Stimulated activated CD4-positive, alpha-beta T cell treated with anti-CD3 and anti-CD28 coated beads, TNF-alpha, amount 100 ng/mL, for 24 hours (primary cell): ENCODE results near the gene SDHB.
"Not testable (repeated sequence)": the region's sequence is repeated elsewhere in the genome, so short reads cannot be mapped to it uniquely, and the experiment has no call there.

Experiments used
- DNase-seq, 3 experiments: peaks; one replicate each; pipeline ENCODE4 v3.0.0-alpha.2; 2020; ENCODE audit warnings: low read depth in 3 of 3

The SDHB gene

GRCh38 chr1:17075470-17076255 is 21.8 kb upstream of the SDHB start:
- DNase-seq: no peak

GRCh38 chr1:17071794-17072193 is 18.0 kb upstream of the SDHB start:
- no peak for DNase-seq

- no peak for DNase-seq
Observed at GRCh38 chr1:17070163-17070525, 16.3 kb upstream of the SDHB start.

- DNase-seq: no peak
Observed at GRCh38 chr1:17069452-17070162, 15.8 kb upstream of the SDHB start.

- no peak for DNase-seq
Observed at GRCh38 chr1:17068789-17069188, 15.0 kb upstream of the SDHB start.

GRCh38 chr1:17067465-17068240 is 13.8 kb upstream of the SDHB start:
- no peak for DNase-seq

- DNase-seq: no peak
Observed at GRCh38 chr1:17067069-17067426, 13.2 kb upstream of the SDHB start.

- no peak for DNase-seq
Observed at GRCh38 chr1:17066361-17067068, 12.7 kb upstream of the SDHB start.

- DNase-seq: no peak
Observed at GRCh38 chr1:17065666-17066065, 11.8 kb upstream of the SDHB start.

GRCh38 chr1:17062751-17063150 is 8.9 kb upstream of the SDHB start:
- not testable (repeated sequence) for DNase-seq

GRCh38 chr1:17061892-17062291 is 8.1 kb upstream of the SDHB start:
- no peak for DNase-seq

GRCh38 chr1:17061486-17061885 is 7.7 kb upstream of the SDHB start:
- DNase-seq: no peak

- no peak for DNase-seq
Observed at GRCh38 chr1:17060306-17060749, 6.5 kb upstream of the SDHB start.

- DNase-seq: peak in 1 of 3 experiments; percentile 19
Observed at GRCh38 chr1:17059391-17060305, 5.8 kb upstream of the SDHB start.

- DNase-seq: no peak
Observed at GRCh38 chr1:17056551-17056950, 2.7 kb upstream of the SDHB start.

GRCh38 chr1:17055801-17056200 is 2.0 kb upstream of the SDHB start:
- no peak for DNase-seq

GRCh38 chr1:17053086-17053684 is 647 bp downstream of the SDHB start:
- DNase-seq: no peak

GRCh38 chr1:17052641-17053040 is 1.2 kb downstream of the SDHB start:
- DNase-seq: no peak

- DNase-seq: no peak
Observed at GRCh38 chr1:17052038-17052437, 1.8 kb downstream of the SDHB start.

- no peak for DNase-seq
Observed at GRCh38 chr1:17047924-17048323, 5.9 kb downstream of the SDHB start.

GRCh38 chr1:17046334-17046657 is 7.5 kb downstream of the SDHB start:
- DNase-seq: no peak
